ENCODE results near the gene GHR.

GHR gene

DNA sequence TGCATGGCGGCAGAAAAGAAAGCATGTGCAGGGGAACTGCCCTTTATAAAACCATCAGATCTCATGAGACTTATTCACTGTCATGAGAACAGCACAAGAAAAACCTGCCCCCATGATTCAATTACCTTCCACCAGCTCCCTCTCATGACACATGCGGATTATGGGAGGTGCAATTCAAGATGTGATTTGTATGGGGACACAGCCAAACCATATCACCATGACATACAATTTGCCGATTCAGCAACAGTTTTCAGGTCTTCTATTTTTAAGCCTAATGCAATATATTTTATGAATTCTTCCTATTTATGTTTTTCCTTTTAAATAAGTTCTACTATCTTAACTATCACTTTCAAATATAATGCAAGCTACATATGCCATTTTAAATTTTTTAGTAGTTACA is 242.6 kb downstream of the GHR start:
- DNase-seq (ENCODE audit: extremely low read depth, low read depth) = no peak
- TF ChIP-seq, protein P1, sequence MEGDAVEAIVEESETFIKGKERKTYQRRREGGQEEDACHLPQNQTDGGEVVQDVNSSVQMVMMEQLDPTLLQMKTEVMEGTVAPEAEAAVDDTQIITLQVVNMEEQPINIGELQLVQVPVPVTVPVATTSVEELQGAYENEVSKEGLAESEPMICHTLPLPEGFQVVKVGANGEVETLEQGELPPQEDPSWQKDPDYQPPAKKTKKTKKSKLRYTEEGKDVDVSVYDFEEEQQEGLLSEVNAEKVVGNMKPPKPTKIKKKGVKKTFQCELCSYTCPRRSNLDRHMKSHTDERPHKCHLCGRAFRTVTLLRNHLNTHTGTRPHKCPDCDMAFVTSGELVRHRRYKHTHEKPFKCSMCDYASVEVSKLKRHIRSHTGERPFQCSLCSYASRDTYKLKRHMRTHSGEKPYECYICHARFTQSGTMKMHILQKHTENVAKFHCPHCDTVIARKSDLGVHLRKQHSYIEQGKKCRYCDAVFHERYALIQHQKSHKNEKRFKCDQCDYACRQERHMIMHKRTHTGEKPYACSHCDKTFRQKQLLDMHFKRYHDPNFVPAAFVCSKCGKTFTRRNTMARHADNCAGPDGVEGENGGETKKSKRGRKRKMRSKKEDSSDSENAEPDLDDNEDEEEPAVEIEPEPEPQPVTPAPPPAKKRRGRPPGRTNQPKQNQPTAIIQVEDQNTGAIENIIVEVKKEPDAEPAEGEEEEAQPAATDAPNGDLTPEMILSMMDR (IDR thresholded peaks at IDR 0.05; ENCODE audit: low read depth, low read length) = no peak

DNA sequence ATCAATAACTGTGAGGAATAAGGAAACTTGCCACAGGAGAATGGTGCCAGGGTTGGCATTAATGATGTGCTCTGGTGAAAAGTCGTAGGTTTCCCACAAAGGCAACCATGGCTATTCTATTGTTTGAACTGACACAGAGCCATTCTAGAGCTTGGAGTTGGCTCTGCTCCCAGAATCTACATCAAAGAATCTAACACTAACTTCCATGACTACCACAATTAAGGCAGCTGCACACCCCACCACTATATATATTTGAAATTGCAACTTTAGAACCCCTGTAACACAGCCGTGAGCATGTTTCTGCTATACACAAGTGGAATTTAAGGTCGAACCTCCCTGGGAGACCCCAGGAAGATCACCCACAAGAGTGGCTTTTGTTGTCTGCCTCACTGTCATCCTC is 243.6 kb downstream of the GHR start:
- TF ChIP-seq, protein P1 (IDR thresholded peaks at IDR 0.05; ENCODE audit: low read depth, low read length) = no peak
- DNase-seq (ENCODE audit: extremely low read depth, low read depth) = no peak

- TF ChIP-seq, protein P1 (IDR thresholded peaks at IDR 0.05; ENCODE audit: low read depth, low read length) = no peak
- DNase-seq (ENCODE audit: extremely low read depth, low read depth) = no peak
Observed at GRCh38 chr5:42668254-42668653, 245.0 kb downstream of the GHR start.

- TF ChIP-seq, protein P1 (IDR thresholded peaks at IDR 0.05; ENCODE audit: low read depth, low read length) = no peak
Observed at GRCh38 chr5:42672925-42673324, 249.7 kb downstream of the GHR start.

GRCh38 chr5:42675602-42676001 is 252.4 kb downstream of the GHR start:
- TF ChIP-seq, protein P1 (IDR thresholded peaks at IDR 0.05; ENCODE audit: low read depth, low read length) = no peak
- DNase-seq (ENCODE audit: extremely low read depth, low read depth) = no peak

More at GRCh38 chr5:42672925-42673324, 249.7 kb downstream of the GHR start:
- no peak for DNase-seq (ENCODE audit: extremely low read depth, low read depth)

DNA sequence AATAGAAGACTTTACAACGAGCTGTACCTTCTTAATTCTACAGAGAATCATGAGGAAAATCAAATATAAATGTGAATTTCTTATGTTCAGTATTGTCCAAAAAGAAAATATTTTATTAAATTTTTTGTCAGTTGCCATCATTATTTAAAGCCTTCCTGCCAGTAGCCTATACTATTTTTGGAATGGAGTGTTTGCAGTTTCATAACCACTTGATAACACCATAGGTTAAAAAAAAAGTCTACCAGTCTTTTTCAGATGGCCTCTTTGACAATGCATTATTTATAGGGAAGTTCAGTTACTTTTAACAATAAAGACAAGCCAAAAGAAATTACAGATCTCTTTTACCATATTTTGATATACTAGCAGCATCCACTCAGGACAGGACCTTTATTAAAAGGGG is 253.1 kb downstream of the GHR start:
- TF ChIP-seq, protein P1 (IDR thresholded peaks at IDR 0.05; ENCODE audit: low read depth, low read length) = no peak
- DNase-seq (ENCODE audit: extremely low read depth, low read depth) = no peak

- no peak for DNase-seq (ENCODE audit: extremely low read depth, low read depth)
- TF ChIP-seq, protein P1 (IDR thresholded peaks at IDR 0.05; ENCODE audit: low read depth, low read length) = no peak
Observed at GRCh38 chr5:42677156-42677842, 254.1 kb downstream of the GHR start.

All from AG09319 (cell line).